D721Med (cell line): Measurements from ENCODE around the gene ELOVL5.
"Not testable (repeated sequence)": the region's sequence is repeated elsewhere in the genome, so short reads cannot be mapped to it uniquely, and the experiment has no call there.

ENCODE experiments used
- DNase-seq: peaks from one replicate; pipeline ENCODE4 v3.0.0; 2011; ENCODE audit warnings: low spot score; ENCODE audit not compliant: insufficient read length
- FAIRE-seq: peaks from 2 replicates; lab custom pipeline; 2011; peaks lifted over from hg19 to GRCh38; lab: Jason Lieb, UNC
- CTCF ChIP-seq: IDR thresholded peaks from 2 replicates; pipeline ENCODE4 v1.5.1; 2012; ENCODE audit warnings: mild to moderate bottlenecking, control low read depth; ENCODE audit not compliant: insufficient read depth; ENCODE audit errors: missing control alignments

ELOVL5 gene

GRCh38 chr6:53349209-53349693, 501 bp upstream of the ELOVL5 start:
- FAIRE-seq = no peak
- no peak for DNase-seq
- no peak for TF ChIP-seq CTCF

DNA sequence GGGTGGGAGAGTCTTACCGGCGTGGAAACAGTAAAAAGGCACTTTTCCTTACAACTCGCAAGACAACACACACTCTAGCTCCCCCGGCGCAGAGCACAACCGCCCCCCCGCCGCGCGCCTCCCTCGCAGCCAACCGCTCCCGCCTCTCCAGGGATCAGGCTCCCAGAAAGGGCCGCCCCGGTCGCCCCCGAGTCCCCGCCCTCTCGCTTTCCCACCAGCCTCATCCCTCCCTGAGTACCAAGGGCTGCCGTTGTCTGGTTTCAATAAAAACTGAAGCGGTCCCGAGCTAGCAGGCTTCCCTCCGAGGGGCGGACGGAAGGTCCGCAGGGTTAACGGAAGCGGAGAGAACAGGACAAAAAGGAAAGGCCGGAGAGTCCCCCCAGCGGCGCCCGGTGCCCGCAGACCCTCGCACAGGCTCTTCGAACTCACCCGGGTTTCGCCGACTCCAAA, 804 bp downstream of the ELOVL5 start:
- FAIRE-seq = no peak
- no peak for TF ChIP-seq CTCF

GRCh38 chr6:53347250-53347920, 1.4 kb downstream of the ELOVL5 start:
- TF ChIP-seq CTCF = no peak
- FAIRE-seq = no peak
- no peak for DNase-seq

More for the DNA sequence above, 804 bp downstream of the ELOVL5 start:
- no peak for DNase-seq

DNA sequence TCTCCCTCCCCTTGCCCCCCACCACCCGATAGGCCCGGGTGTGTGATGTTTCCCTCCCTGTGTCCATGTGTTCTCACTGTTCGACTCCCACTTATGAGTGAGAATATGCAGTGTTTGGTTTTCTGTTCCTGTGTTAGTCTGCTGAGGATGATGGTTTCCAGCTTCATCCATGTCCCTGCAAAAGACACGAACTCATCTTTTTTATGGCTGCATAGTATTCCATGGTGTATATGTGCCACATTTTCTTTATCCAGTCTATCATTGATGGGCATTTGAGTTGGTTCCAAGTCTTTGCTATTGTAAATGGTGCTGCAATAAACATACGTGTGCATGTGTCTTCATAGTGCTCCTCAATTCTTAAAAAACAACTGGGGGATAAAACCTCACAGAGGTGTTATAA, 2.7 kb downstream of the ELOVL5 start:
- not testable (repeated sequence) for FAIRE-seq

GRCh38 chr6:53344969-53345368, 3.8 kb downstream of the ELOVL5 start:
- DNase-seq = no peak
- no peak for FAIRE-seq
- TF ChIP-seq CTCF = no peak

More for the DNA sequence above, 2.7 kb downstream of the ELOVL5 start:
- not testable (repeated sequence) for DNase-seq

DNA sequence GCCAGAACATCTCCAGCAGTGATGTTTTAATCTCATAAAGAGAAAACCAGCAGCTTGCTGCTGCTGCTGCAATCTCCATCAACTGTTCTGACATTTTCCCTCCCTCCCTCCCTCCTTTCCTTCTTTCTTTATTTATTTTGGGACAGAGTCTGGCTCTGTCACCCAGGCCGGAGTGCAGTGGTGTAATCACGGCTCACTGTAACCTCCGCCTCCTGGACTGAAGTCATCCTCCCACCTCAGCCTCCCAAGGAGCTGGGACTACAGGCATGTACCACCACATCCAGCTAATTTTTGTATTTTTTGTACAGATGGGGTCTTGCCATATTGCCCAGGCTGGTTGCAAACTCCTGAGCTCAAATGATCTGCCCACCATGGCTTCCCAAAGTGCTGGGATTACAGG, 5.7 kb downstream of the ELOVL5 start:
- DNase-seq (no peak), FAIRE-seq (no peak)
- no peak for TF ChIP-seq CTCF

- TF ChIP-seq CTCF = no peak
- DNase-seq (no peak), FAIRE-seq (no peak)
These were observed 6.5 kb downstream of the ELOVL5 start for GRCh38 chr6:53342217-53342616.
